ENCODE measurements around the gene RFX2. TPM values are rescaled to one million over a fixed set of nuclear protein-coding genes. Genes with fewer than 3 reads are reported as not detected.

RFX2 gene
- total RNA-seq, 2 donors from 2014 or later = 14.0 to 14.8 TPM

GRCh38 chr19:5950741-5951140, 159.6 kb downstream of the RFX2 start:
- Histone ChIP-seq H3K27ac (no peak overlapping the region), H3K4me1 (peaks cover 50% of the 10 kb centered on the region), H3K27me3 (no peaks in the 10 kb centered on the region), H3K9me3 (no peaks in the 10 kb centered on the region), H3K4me3 (no peak overlapping the region), H3K36me3 (replicated peaks in 1 of 2; ENCODE audit: insufficient read depth in 1 of 2, low read depth in 2 of 2) (no peaks in the 10 kb centered on the region)
- ATAC-seq (no peak), DNase-seq (no peak)
- 77 to 80% methylated on average over 3 of the region's 3 CpGs for WGBS, 2 donors
- intact Hi-C loops (cut with DNase I) = no loop called here
- no peak for TF ChIP-seq POLR2A (IDR thresholded peaks at IDR 0.05)
- no peak for TF ChIP-seq CTCF (IDR thresholded peaks at IDR 0.05)

GRCh38 chr19:5949792-5950305, 160.5 kb downstream of the RFX2 start:
- H3K27ac ChIP-seq = no peak overlapping the region
- no peaks in the 10 kb centered on the region for H3K36me3 ChIP-seq (replicated peaks in 1 of 2; ENCODE audit: insufficient read depth in 1 of 2, low read depth in 2 of 2)
- TF ChIP-seq POLR2A (IDR thresholded peaks at IDR 0.05) (no peak), CTCF (IDR thresholded peaks at IDR 0.05) (no peak)
- DNase-seq (peak in 2 of 4 donors; percentile 36), ATAC-seq (no peak)
- H3K9me3 ChIP-seq = no peaks in the 10 kb centered on the region
- WGBS, 2 donors = 83 to 91% methylated on average over 3 to 13 of the region's 13 CpGs
- peaks cover 42% of the 10 kb centered on the region for H3K4me1 ChIP-seq
- H3K4me3 ChIP-seq = no peak overlapping the region
- intact Hi-C loops (cut with DNase I) = no loop called here
- H3K27me3 ChIP-seq = no peaks in the 10 kb centered on the region

- H3K36me3 ChIP-seq (replicated peaks in 1 of 2; ENCODE audit: insufficient read depth in 1 of 2, low read depth in 2 of 2) = no peaks in the 10 kb centered on the region
- TF ChIP-seq CTCF (IDR thresholded peaks at IDR 0.05) = no peak
- TF ChIP-seq POLR2A (IDR thresholded peaks at IDR 0.05) = no peak
- ATAC-seq (no peak), DNase-seq (no peak)
- H3K27me3 ChIP-seq = no peaks in the 10 kb centered on the region
- 61 to 63% methylated on average over 12 to 13 of the region's 13 CpGs for WGBS, 2 donors
- intact Hi-C loops (cut with DNase I) = no loop called here
- no peaks in the 10 kb centered on the region for H3K9me3 ChIP-seq
- H3K4me3 ChIP-seq = no peak overlapping the region
- peaks cover 33% of the 10 kb centered on the region for H3K4me1 ChIP-seq
- H3K27ac ChIP-seq = peak overlapping the region in 2 of 4 donors; percentile 17 to 53
Measured at GRCh38 chr19:5948752-5949564, 161.3 kb downstream of the RFX2 start.

GRCh38 chr19:5947435-5947834, 162.9 kb downstream of the RFX2 start:
- peak; percentile 49 for ATAC-seq
- intact Hi-C loops (cut with DNase I) = no loop called here
- no peaks in the 10 kb centered on the region for H3K9me3 ChIP-seq
- peaks cover 17% of the 10 kb centered on the region for H3K4me1 ChIP-seq
- peak overlapping the region in 2 of 4 donors; percentile 27 to 53 for H3K27ac ChIP-seq
- no peaks in the 10 kb centered on the region for H3K36me3 ChIP-seq (replicated peaks in 1 of 2; ENCODE audit: insufficient read depth in 1 of 2, low read depth in 2 of 2)
- H3K4me3 ChIP-seq = no peak overlapping the region
- no peak for TF ChIP-seq POLR2A (IDR thresholded peaks at IDR 0.05)
- no peak for TF ChIP-seq CTCF (IDR thresholded peaks at IDR 0.05)
- DNase-seq = peak in 3 of 4 donors; percentile 44 to 82 (median 53)
- 67 to 79% methylated on average over 10 to 13 of the region's 13 CpGs for WGBS, 2 donors
- no peaks in the 10 kb centered on the region for H3K27me3 ChIP-seq

Data from body of pancreas (tissue), 4 donors.